PC-3 (cell line): Measurements from ENCODE around the gene COL8A2. TPM values are rescaled to one million over a fixed set of nuclear protein-coding genes. Genes with fewer than 3 reads are reported as not detected.

Experiments
- ATAC-seq: fragments of 200-7000 bp; cut with Tn5 transposase; 2 replicates; pipeline ENCODE4 v1.9.1; 2020; ENCODE audit warnings: mild to moderate bottlenecking, moderate library complexity
- BruUV-seq: library from RNA; stranded (reverse); fragments of 400-500 nt; replicated peaks from 2 replicates; lab custom pipeline; 2021; lab: Mats Ljungman, UMichigan
- CTCF ChIA-PET: fragments of 300-600 bp; sonication (Branson Sonifier 250); formaldehyde crosslinking; loops from one replicate; lab custom pipeline; 2022; ENCODE audit warnings: antibody characterized with exemption; lab: Charles Lee
- POLR2A ChIA-PET: fragments of 300-600 bp; sonication (Branson Sonifier 250); formaldehyde crosslinking; loops from one replicate; lab custom pipeline; 2022; ENCODE audit warnings: antibody characterized with exemption; ENCODE audit not compliant: unreplicated experiment; lab: Charles Lee
- DNase-seq: peaks from one replicate; pipeline ENCODE4 v3.0.0-alpha.2; 2015
- H2AFZ ChIP-seq: fragments of 300-600 bp; sonication (generic); 2 replicates; pipeline ENCODE4 v1.6.0; 2016; ENCODE audit warnings: antibody characterized with exemption, low read length
- H3F3A ChIP-seq: fragments of 300-600 bp; sonication (generic); one replicate; pipeline ENCODE4 v1.6.0; 2017; ENCODE audit warnings: antibody characterized with exemption, low read length, control low read depth, mild to moderate bottlenecking; ENCODE audit not compliant: unreplicated experiment
- H3K27ac ChIP-seq: fragments of 300-600 bp; sonication (generic); 2 replicates; pipeline ENCODE4 v1.5.1; 2016; ENCODE audit warnings: mild to moderate bottlenecking, low read length
- H3K27me3 ChIP-seq: fragments of 300-600 bp; sonication (generic); 2 replicates; pipeline ENCODE4 v1.6.1; 2016; ENCODE audit warnings: low read length, mixed read lengths
- H3K36me3 ChIP-seq: fragments of 300-600 bp; sonication (generic); 2 replicates; pipeline ENCODE4 v1.6.1; 2016; ENCODE audit warnings: low read depth, mixed run types, low read length, mixed read lengths
- H3K4me1 ChIP-seq: fragments of 300-600 bp; sonication (generic); 2 replicates; pipeline ENCODE4 v1.5.1; 2016; ENCODE audit warnings: low read length; ENCODE audit not compliant: insufficient read depth
- H3K4me2 ChIP-seq: fragments of 300-600 bp; sonication (generic); 2 replicates; pipeline ENCODE4 v1.6.0; 2016; ENCODE audit warnings: low read length
- H3K4me3 ChIP-seq: fragments of 300-600 bp; sonication (generic); 2 replicates; pipeline ENCODE4 v1.5.1; 2016; ENCODE audit warnings: mild to moderate bottlenecking, low read length, mixed read lengths
- H3K79me2 ChIP-seq: fragments of 300-600 bp; sonication (generic); 2 replicates; pipeline ENCODE4 v1.6.1; 2017; ENCODE audit warnings: low read length, mixed read lengths
- H3K9ac ChIP-seq: fragments of 300-600 bp; sonication (generic); 2 replicates; pipeline ENCODE4 v1.6.0; 2016; ENCODE audit warnings: mild to moderate bottlenecking, low read length
- H3K9me2 ChIP-seq: fragments of 300-600 bp; sonication (generic); replicated peaks from 2 replicates; pipeline ENCODE4 v1.6.1; 2016; ENCODE audit warnings: mixed run types, low read length, mixed read lengths
- H3K9me3 ChIP-seq: fragments of 300-600 bp; sonication (generic); 2 replicates; pipeline ENCODE4 v1.6.1; 2016; ENCODE audit warnings: low read length, mixed read lengths
- H4K20me1 ChIP-seq: fragments of 300-600 bp; sonication (generic); 2 replicates; pipeline ENCODE4 v1.6.1; 2016; ENCODE audit warnings: low read length, mixed read lengths
- CTCF ChIP-seq: fragments of 300-600 bp; sonication (generic); conservative IDR thresholded peaks from 2 replicates; pipeline ENCODE4 v1.5.1; 2017; ENCODE audit warnings: antibody characterized with exemption, low read depth, mild to moderate bottlenecking, low read length
- EZH2 ChIP-seq: fragments of 300-600 bp; sonication (generic); IDR thresholded peaks from one replicate; pipeline ENCODE4 v1.6.1; 2017; ENCODE audit warnings: antibody characterized with exemption, mild to moderate bottlenecking, low read length; ENCODE audit not compliant: unreplicated experiment
- EZH2phosphoT487 ChIP-seq: fragments of 300-600 bp; sonication (generic); IDR thresholded peaks from 2 replicates; pipeline ENCODE4 v1.6.1; 2018; ENCODE audit warnings: mild to moderate bottlenecking, antibody characterized with exemption, low read length, borderline replicate concordance
- intact Hi-C: fragments of 100-400 bp; cut with micrococcal nuclease; formaldehyde crosslinking; loops from 2 replicates; pipeline ENCODE4 v1.9.0; 2023
- total RNA-seq: library from RNA; depleted of rRNA; stranded (reverse); fragments of >200 nt; gene quantifications from 2 replicates; pipeline ENCODE4 v1.2.3, GENCODE V29; 2014

Gene COL8A2
- total RNA-seq, 1 experiment from 2014 or later: 0.26 TPM

- POLR2A ChIA-PET: no interaction called here
- Histone ChIP-seq H3K4me3 (no peak overlapping the region), H3K9ac (no peak overlapping the region), H3K36me3 (peaks cover 40% of the 10 kb centered on the region), H3F3A (no peaks in the 10 kb centered on the region), H3K27ac (no peak overlapping the region), H3K9me2 (no peaks in the 10 kb centered on the region), H3K4me2 (no peak overlapping the region), H2AFZ (no peak overlapping the region), H4K20me1 (no peaks in the 10 kb centered on the region; the same call in 1 of the 2 replicates), H3K9me3 (no peaks in the 10 kb centered on the region), H3K4me1 (peaks cover 23% of the 10 kb centered on the region), H3K79me2 (peaks cover 54% of the 10 kb centered on the region), H3K27me3 (no peaks in the 10 kb centered on the region)
- TF ChIP-seq EZH2 (no peak), CTCF (no peak), EZH2phosphoT487 (no peak)
- BruUV-seq: no TSS peak
- intact Hi-C loops: no loop called here
- ATAC-seq (no peak), DNase-seq (no peak)
- CTCF ChIA-PET: no interaction called here
Measured at GRCh38 chr1:36170643-36171412, 45.8 kb upstream of the COL8A2 start.

GRCh38 chr1:36168514-36168913 lies 43.5 kb upstream of the COL8A2 start:
- peaks cover 6% of the 10 kb centered on the region; the same call in 1 of the 2 replicates for H4K20me1 ChIP-seq
- H3K27ac ChIP-seq: no peak overlapping the region
- no peaks in the 10 kb centered on the region for H3K9me2 ChIP-seq
- peaks cover 67% of the 10 kb centered on the region for H3K79me2 ChIP-seq
- no peak overlapping the region for H2AFZ ChIP-seq
- ChIA-PET POLR2A (no interaction called here), CTCF (no interaction called here)
- no peak overlapping the region for H3K4me3 ChIP-seq
- H3F3A ChIP-seq: no peaks in the 10 kb centered on the region
- DNase-seq (no peak), ATAC-seq (no peak)
- no peak overlapping the region for H3K4me2 ChIP-seq
- peaks cover 24% of the 10 kb centered on the region for H3K36me3 ChIP-seq
- no peak overlapping the region for H3K9ac ChIP-seq
- no peak for TF ChIP-seq EZH2phosphoT487
- TF ChIP-seq EZH2: no peak
- no peak for TF ChIP-seq CTCF
- peaks cover 19% of the 10 kb centered on the region for H3K4me1 ChIP-seq
- no TSS peak for BruUV-seq
- H3K27me3 ChIP-seq: no peaks in the 10 kb centered on the region
- no peaks in the 10 kb centered on the region for H3K9me3 ChIP-seq
- intact Hi-C loops: no loop called here
